Suppressor macrophage treated with lipopolysaccharide for 1 hour (primary cell): ENCODE results near the gene PODNL1.

Source experiments
- DNase-seq, 3 donors: peaks; one replicate each; pipeline ENCODE4 v3.0.0-alpha.2; 2020 to 2022

The PODNL1 gene

GRCh38 chr19:13957051-13957450 lies 18.8 kb upstream of the PODNL1 start:
- no peak for DNase-seq

DNA sequence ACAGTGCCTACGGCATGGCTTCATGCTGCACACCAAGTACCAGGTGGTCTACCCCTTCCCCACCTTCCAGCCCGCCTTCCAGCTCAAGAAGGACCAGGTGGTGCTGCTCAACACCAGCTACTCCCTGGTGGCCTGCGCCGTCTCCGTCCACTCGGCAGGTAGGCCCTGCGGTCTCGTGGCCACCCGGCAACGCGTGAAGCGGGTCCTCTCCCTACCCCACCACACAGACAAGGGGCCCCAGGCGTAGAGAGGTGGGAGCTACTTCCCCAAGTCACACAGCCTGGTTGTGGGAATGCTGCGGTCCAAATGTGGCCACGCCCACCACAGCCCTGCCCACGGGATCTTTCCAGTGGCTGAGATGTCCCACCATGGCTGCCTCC lies 18.1 kb upstream of the PODNL1 start:
- DNase-seq: no peak

DNA sequence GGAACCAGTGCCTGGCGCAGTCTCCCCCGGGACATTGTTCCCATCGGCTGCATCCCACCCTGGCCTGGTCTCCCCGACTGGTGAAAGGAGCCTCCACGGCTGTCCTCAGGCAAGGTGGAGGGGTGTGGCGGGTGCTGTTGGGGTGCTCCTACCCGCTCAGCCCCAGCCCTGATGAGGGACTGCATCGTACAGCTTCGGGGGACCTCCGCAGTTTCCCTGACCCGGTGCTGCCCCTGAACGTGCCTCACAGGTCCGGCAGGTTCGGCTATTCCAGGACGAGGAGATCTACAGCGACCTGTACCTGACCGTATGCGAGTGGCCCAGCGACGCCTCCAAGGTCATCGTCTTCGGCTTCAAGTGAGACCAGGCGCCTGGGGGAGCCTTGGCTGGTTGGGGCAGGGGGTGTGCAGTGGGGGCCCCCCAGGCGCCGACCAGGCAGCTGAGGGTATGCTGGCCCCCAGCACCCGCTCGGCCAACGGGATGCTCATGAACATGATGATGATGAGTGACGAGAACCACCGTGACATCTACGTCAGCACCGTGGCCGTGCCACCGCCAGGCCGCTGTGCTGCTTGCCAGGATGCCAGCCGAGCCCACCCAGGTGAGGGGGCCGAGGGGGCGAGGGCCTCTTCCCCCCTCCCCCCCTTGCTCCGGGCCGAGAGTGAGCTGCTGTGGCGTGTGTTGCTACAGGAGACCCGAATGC lies 17.6 kb upstream of the PODNL1 start:
- no peak for DNase-seq

DNA sequence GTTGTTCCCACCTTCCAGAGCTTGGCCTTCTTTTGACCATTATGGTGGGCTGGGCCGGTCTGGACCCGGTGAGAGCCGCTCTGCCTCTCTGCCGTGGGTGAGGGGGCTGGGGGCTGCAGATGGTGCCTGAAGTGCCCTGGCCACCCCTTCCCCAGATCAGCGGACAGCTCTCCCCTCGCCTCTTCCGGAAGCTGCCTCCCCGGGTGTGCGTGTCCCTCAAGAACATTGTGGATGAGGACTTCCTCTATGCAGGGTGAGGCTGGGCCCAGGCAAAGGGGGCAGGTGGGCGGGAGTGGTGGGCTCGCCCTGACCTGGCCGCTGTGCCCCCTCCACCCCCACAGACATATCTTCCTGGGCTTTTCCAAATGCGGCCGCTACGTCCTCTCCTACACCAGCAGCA lies 16.0 kb upstream of the PODNL1 start:
- DNase-seq: no peak

- peak; percentile 48 to 63 (median 48) for DNase-seq
These were observed 14.8 kb upstream of the PODNL1 start for GRCh38 chr19:13952931-13953531.

DNA sequence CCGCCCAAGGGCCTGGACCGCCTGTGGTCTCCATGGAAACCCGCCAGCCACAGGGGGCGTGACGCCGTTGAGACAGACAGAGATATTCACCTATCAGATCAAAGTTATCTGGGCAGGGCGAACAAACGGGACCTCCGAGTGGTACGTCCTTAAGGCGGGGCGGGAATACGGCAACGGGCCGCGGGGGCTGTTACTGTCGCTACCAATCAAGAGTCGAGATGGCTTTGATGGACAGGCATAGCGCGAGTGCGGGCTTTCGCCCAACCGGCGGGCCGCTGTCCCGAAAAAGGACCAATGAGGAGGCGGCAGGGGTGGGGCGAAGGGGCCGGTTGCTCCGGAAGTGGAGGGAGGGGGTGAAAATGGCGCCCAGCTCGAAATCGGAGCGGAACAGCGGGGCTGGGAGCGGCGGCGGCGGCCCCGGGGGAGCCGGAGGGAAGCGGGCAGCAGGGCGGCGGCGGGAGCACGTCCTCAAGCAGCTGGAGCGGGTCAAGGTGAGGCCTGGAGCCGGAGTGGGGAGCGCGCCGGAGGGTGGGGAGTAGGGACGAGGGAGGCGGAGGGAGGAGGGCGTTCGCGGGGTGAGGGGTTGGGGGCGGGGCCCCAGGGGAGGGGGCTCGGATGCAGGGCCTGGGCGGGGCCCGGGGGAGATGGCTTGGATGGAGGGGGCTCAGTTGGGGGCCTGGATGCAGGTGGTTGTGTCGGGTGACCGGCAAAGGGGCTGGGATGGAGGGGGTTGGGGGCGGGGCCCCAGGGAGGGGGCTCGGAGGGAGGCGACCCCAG lies 14.1 kb upstream of the PODNL1 start, which contains the start of gene DCAF15:
TSS of gene DCAF15 (plus strand) at position 356 of the 777 bp plus-strand sequence. CDS start at position 360, 4 bp downstream.
- peak; percentile 99 to 100 (median 100) for DNase-seq

- peak in 1 of 3 donors; percentile 3 for DNase-seq
These were observed 13.6 kb upstream of the PODNL1 start for GRCh38 chr19:13951799-13952153.

GRCh38 chr19:13951043-13951442 lies 12.8 kb upstream of the PODNL1 start:
- no peak for DNase-seq

DNA sequence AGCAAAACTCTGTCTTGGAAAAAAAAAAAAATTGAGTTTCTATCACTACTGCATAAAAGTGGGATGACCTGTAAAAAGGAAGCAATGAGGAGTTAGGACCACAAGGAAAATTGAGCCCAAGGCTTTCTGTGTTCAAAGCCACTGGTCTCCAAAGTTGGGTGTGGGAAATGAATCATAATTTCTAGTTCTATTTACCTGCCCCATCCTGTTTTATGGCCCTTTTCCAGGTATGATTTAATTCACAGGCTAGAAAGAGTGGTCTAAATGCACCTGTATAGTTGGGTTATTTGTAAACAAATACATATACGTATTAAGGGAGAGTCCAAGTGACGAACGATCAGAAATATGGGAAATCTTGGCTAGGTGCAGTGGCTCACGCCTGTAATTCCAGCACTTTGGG lies 8.2 kb upstream of the PODNL1 start:
- DNase-seq: no peak

GRCh38 chr19:13942023-13942684 lies 3.9 kb upstream of the PODNL1 start:
- DNase-seq: peak in 1 of 3 donors; percentile 8

- no peak for DNase-seq
These were observed 527 bp downstream of the PODNL1 start for GRCh38 chr19:13937479-13938300.

GRCh38 chr19:13935765-13936510 lies 2.3 kb downstream of the PODNL1 start:
- DNase-seq: no peak

GRCh38 chr19:13934785-13935109 lies 3.5 kb downstream of the PODNL1 start:
- DNase-seq: no peak

DNA sequence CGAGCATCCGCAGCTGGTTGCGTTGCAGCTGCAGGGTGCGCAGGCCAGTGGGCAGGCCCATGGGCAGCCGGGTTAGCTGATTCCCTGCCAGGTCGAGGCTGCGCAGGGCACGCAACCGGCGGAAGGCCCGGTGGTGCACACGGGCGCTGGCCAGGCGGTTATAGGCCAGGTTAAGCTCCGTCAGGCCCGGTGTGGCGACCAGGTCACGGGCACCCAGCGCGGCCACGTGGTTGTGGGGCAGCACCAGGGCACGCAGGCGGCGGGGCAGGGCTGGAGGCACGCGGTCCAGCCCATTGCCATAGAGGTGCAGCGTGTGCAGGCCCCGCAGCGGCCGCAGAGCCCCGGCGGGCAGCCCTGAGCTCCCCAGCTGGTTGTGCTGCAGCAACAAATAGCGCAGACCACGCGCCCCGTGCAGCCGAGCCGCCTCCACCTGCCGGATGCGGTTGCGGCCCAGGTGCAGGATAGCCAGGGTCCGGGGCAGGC lies 5.3 kb downstream of the PODNL1 start:
- no peak for DNase-seq

- DNase-seq: no peak
These were observed 6.0 kb downstream of the PODNL1 start for GRCh38 chr19:13932149-13932637.

DNA sequence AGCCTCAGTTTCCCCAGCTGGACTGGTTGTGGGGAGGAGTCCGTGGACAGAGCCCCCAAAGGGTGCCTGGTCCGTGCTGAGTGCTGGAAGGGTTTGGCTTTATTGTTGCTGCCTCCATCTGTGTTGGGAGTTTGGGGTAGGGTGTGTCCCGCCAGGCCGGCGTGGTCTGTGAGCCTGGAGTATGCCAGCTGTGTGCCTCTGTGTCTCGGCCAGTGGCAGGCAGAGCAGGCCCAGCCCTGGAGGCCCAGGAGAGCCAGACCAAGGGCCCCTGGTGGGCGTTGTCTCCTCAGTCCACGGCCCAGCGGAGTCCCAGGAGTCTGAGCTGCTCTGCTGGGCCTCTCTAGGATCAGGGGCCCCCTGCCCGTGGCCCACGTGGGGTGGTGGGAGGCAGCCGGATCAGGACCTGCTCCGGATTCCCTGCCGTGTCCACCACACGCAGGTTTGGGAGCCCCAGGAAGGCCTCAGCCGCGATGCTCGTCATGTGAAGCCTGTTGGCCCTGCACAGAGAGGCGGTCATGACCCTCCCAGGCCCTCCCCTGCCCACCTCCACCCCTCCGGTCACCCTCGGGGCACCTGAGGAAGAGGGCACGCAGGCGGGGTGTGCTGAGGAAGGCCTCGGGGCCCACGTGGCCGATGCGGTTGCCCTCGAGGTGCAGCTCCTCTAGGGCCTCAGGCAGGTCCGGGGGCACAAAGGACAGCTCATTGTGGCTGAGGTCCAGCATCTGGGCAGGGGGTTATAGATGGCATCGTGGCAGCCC lies 6.6 kb downstream of the PODNL1 start:
- DNase-seq: no peak

GRCh38 chr19:13930402-13930801 lies 7.8 kb downstream of the PODNL1 start:
- DNase-seq: no peak

GRCh38 chr19:13929956-13930355 lies 8.3 kb downstream of the PODNL1 start:
- DNase-seq: no peak

GRCh38 chr19:13929340-13929739 lies 8.9 kb downstream of the PODNL1 start:
- DNase-seq: no peak

DNA sequence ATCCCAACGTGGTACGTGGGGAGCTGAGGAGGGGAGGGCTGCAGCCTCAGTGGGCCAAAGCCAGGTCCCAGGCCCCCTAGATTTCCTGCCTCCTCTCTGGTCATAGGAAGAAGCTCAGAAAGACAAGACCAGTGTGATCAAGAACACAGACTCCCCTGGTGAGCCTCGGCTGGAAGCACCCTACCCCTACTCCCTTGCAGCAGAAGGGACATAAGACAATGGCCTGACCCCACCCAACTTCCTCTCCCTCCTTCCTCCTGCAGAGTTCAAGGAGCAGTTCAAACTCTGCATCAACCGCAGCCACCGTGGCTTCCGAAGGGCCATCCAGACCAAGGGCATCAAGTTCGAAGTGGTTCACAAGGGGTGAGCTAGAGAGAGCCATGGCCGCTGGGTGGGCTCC lies 11.5 kb downstream of the PODNL1 start:
- DNase-seq: no peak

- DNase-seq: no peak
These were observed 12.2 kb downstream of the PODNL1 start for GRCh38 chr19:13926010-13926409.
